ENCODE data around the gene PANK2.

- no peak for TF ChIP-seq CTCF (conservative IDR thresholded peaks at IDR 0.05; ENCODE audit: low read depth in 2 of 2)
- no peak for TF ChIP-seq EZH2 (IDR thresholded peaks at IDR 0.05; ENCODE audit: low read depth, unreplicated experiment)
These were observed 48.4 kb downstream of the PANK2 start for GRCh38 chr20:3937618-3938017.

Data from GM23338 (cell line).